Measurements from ENCODE around the gene SLC2A1.

Gene SLC2A1

GRCh38 chr1:42958488-42959319, at the start of gene SLC2A1:
Gene SLC2A1 (minus strand): TSS chr1:42958868. CDS start chr1:42958651, 217 bp downstream.
- in situ Hi-C loops (cut with HindIII; ENCODE audit: low pct_ligation_motif_present, low sequenced_read_pairs): no loop called here
- TF ChIP-seq CTCF (IDR thresholded peaks at IDR 0.05; ENCODE audit: low read depth, low read length, missing control alignments): peak; percentile 9
- Histone ChIP-seq H3K27me3 (replicated peaks) (no peaks in the 10 kb centered on the region), H3K27ac (peak within 1 kb of the TSS; percentile 64), H3K36me3 (replicated peaks) (no peaks in the 10 kb centered on the region), H3K4me3 (ENCODE audit: low read depth, low read length) (peak within 1 kb of the TSS; percentile 82)
- peak; percentile 86 for DNase-seq

GRCh38 chr1:43007377-43008114, 48.9 kb upstream of the SLC2A1 start:
- no peaks in the 10 kb centered on the region for H3K36me3 ChIP-seq (replicated peaks)
- DNase-seq: no peak
- H3K27ac ChIP-seq: no peak overlapping the region
- in situ Hi-C loops (cut with HindIII; ENCODE audit: low pct_ligation_motif_present, low sequenced_read_pairs): no loop called here
- no peak overlapping the region for H3K4me3 ChIP-seq (ENCODE audit: low read depth, low read length)
- no peak for TF ChIP-seq CTCF (IDR thresholded peaks at IDR 0.05; ENCODE audit: low read depth, low read length, missing control alignments)
- no peaks in the 10 kb centered on the region for H3K27me3 ChIP-seq (replicated peaks)

DNA sequence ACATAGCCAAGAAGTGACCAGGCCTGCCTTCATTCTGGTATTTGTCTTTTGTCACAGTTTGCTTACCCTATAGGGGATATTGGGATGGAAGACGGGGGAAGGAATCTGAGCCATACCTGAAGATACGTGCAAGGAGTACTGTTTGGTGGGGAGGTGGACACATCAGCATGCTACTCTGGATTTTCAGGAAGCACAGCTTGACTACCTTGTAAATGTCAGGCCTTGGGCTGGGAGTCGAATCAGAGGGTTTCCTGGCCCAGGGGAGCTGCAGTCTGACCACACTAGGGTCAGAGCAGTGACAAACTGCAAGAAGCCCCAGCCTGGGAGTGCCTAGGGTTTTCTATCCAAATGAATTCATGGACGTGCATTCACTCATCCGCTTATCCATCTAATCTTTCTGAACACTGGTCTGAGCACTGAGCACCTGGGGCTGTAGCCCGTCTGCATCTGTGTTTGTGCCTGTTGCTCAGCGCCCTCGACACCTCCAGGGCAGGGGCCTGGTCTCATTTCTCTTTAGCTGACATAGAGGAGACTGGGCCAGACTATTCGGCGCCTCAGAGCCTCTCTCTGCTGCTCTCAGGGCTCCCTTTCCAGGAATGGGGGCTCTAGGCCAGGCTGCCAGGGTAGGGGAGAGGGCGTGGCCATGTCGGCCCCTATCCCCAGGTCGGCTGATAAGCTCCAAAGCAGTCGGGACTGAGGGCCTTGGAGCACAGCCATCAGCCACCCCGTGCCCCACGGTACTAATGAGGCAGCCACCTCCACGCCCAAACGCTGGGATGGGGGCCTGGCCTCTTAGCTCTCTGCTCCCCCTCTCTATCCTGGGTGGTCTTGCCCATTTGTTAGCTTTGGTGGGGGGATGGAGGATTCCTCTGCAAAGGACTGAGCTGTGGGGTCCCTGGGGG, 47.0 kb upstream of the SLC2A1 start:
- H3K4me3 ChIP-seq (ENCODE audit: low read depth, low read length): no peak overlapping the region
- no peaks in the 10 kb centered on the region for H3K36me3 ChIP-seq (replicated peaks)
- TF ChIP-seq CTCF (IDR thresholded peaks at IDR 0.05; ENCODE audit: low read depth, low read length, missing control alignments): no peak
- in situ Hi-C loops (cut with HindIII; ENCODE audit: low pct_ligation_motif_present, low sequenced_read_pairs): no loop called here
- H3K27ac ChIP-seq: no peak overlapping the region
- DNase-seq: no peak
- no peaks in the 10 kb centered on the region for H3K27me3 ChIP-seq (replicated peaks)

GRCh38 chr1:43004587-43005459, 46.2 kb upstream of the SLC2A1 start:
- H3K36me3 ChIP-seq (replicated peaks): no peaks in the 10 kb centered on the region
- H3K4me3 ChIP-seq (ENCODE audit: low read depth, low read length): no peak overlapping the region
- H3K27ac ChIP-seq: no peak overlapping the region
- no peak for TF ChIP-seq CTCF (IDR thresholded peaks at IDR 0.05; ENCODE audit: low read depth, low read length, missing control alignments)
- H3K27me3 ChIP-seq (replicated peaks): no peaks in the 10 kb centered on the region
- in situ Hi-C loops (cut with HindIII; ENCODE audit: low pct_ligation_motif_present, low sequenced_read_pairs): no loop called here
- no peak for DNase-seq

DNA sequence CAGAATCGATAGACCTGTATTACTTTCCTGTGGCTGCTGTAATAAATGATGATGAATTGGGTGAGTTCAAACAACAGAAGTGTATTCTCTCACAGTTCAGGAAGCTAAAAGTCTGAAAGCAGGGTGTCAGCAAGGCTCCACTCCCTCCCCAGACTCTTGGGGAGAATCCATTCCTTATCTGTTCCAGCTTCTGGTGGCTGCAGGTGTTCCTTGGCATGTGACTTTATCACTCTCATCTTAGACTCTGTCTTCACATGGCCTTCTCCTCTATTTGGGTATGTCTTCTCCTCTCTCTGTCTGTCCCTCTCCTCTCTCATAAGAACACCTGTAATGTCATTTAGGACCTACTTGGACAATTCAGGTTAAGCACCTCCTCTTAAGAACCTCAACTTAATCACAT, 44.1 kb upstream of the SLC2A1 start:
- in situ Hi-C loops (cut with HindIII; ENCODE audit: low pct_ligation_motif_present, low sequenced_read_pairs): no loop called here
- no peak overlapping the region for H3K4me3 ChIP-seq (ENCODE audit: low read depth, low read length)
- H3K27me3 ChIP-seq (replicated peaks): no peaks in the 10 kb centered on the region
- no peak for DNase-seq
- H3K27ac ChIP-seq: no peak overlapping the region
- H3K36me3 ChIP-seq (replicated peaks): no peaks in the 10 kb centered on the region
- no peak for TF ChIP-seq CTCF (IDR thresholded peaks at IDR 0.05; ENCODE audit: low read depth, low read length, missing control alignments)

Measured in brain microvascular endothelial cell (primary cell).